ENCODE data around the gene ALK.

Gene ALK

DNA sequence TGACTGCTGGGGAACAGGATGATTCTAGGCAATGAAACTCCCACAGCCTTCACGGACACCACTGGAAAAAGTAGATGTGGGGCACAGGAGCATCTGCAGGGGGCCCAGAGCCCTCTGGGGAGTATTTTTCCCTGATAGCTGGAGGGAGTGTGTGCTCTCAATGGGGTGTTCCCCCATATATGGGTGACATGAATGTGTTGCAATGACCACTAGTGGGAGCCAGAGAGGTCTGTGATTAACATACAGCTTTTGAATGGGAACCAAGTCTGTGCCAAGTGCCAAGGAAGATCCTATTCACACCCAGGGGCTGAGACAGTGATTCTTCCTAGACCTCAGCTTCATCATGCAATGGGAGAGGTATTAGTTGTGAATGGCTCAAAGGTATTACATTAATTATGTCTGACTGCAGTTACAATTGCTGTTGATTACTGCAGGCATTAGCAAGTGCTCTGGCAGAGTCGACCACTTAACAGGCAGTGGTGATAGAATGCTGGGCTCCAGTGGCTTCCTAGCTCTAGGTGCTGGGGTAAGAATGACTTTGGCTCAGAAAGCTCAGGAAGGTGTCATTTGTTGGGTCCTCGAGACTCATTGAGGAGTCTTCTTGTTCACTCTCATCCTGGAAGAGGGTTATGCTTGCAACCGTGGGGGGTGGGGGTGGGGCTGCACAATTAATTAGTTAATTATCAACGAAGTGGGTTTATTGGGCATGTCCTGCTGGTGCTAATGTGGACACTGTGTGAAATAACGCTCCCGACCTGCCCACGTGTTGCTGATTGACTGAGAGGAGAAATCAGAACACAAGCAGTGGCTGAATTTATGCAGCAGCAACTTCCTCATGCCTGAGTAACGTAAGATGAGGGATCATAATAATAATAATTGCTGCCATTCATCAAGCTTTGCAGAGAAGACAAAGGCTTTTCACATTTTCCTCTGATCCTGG lies 612.0 kb downstream of the ALK start:
- Histone ChIP-seq H3K27ac (no peak overlapping the region), H3K4me3 (no peak overlapping the region)
- DNase-seq (ENCODE audit: low spot score): no peak
- TF ChIP-seq, protein P1, sequence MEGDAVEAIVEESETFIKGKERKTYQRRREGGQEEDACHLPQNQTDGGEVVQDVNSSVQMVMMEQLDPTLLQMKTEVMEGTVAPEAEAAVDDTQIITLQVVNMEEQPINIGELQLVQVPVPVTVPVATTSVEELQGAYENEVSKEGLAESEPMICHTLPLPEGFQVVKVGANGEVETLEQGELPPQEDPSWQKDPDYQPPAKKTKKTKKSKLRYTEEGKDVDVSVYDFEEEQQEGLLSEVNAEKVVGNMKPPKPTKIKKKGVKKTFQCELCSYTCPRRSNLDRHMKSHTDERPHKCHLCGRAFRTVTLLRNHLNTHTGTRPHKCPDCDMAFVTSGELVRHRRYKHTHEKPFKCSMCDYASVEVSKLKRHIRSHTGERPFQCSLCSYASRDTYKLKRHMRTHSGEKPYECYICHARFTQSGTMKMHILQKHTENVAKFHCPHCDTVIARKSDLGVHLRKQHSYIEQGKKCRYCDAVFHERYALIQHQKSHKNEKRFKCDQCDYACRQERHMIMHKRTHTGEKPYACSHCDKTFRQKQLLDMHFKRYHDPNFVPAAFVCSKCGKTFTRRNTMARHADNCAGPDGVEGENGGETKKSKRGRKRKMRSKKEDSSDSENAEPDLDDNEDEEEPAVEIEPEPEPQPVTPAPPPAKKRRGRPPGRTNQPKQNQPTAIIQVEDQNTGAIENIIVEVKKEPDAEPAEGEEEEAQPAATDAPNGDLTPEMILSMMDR (IDR thresholded peaks at IDR 0.05): peak; percentile 57

DNA sequence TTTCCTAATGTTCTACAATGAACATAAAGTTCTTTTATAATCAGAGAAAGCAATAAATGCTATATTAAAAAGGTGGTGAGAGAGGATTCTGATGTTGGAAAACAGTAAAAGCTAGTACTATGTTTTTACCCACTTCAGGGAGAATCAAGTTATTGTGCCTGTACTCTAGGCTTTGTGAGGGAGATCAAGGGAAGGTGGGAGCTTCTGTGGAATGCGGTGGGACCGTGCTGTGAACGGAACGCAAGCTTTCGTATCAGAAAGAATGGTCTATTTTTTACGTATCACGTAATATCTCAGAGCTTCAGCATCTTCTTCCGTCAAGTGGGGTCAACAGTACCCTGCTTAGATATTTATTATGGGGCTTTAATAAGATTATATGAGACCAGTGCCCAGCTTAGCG lies 613.0 kb downstream of the ALK start:
- no peak overlapping the region for H3K4me3 ChIP-seq
- TF ChIP-seq, protein P1 (IDR thresholded peaks at IDR 0.05): no peak
- no peak for DNase-seq (ENCODE audit: low spot score)
- H3K27ac ChIP-seq: no peak overlapping the region

DNA sequence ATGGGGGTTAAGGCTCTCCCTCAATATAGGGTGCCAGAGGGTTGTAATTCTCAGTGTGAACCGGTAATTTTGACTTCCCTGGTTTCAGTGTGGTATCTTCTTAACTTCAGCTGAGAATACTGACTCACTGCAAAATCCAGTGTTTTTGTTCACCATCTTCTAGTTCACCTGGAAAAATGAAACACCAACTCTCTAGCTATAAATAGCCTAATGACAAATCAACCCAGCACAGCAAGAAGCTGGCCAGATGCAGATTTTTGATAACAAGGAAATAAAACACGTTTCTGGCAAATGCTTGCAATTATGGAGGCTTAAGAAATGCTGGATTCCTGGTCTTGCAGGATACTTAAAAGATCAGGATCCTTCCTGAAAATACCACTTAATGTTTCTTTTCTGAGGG lies 613.9 kb downstream of the ALK start:
- TF ChIP-seq, protein P1 (IDR thresholded peaks at IDR 0.05): no peak
- Histone ChIP-seq H3K4me3 (no peak overlapping the region), H3K27ac (no peak overlapping the region)
- DNase-seq (ENCODE audit: low spot score): no peak

DNA sequence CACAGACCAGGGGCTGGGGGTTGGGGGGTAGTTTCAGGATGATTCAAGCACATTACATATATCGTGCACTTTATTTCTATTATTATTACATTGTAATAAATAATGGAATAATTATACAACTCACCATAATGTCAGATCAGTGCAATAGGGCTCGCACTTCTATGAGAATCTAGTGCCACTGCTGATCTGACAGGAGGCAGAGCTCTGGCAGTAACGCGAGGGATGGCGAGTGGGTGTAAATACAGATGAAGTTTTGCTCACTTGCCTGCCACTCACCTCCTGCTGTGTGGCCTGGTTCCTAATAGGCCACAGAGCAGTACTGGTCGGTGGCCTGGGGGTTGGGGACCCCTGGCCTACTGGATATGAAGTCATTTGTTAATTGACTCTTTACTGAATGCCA lies 615.6 kb downstream of the ALK start:
- DNase-seq (ENCODE audit: low spot score): no peak
- TF ChIP-seq, protein P1 (IDR thresholded peaks at IDR 0.05): no peak
- Histone ChIP-seq H3K27ac (no peak overlapping the region), H3K4me3 (no peak overlapping the region)

DNA sequence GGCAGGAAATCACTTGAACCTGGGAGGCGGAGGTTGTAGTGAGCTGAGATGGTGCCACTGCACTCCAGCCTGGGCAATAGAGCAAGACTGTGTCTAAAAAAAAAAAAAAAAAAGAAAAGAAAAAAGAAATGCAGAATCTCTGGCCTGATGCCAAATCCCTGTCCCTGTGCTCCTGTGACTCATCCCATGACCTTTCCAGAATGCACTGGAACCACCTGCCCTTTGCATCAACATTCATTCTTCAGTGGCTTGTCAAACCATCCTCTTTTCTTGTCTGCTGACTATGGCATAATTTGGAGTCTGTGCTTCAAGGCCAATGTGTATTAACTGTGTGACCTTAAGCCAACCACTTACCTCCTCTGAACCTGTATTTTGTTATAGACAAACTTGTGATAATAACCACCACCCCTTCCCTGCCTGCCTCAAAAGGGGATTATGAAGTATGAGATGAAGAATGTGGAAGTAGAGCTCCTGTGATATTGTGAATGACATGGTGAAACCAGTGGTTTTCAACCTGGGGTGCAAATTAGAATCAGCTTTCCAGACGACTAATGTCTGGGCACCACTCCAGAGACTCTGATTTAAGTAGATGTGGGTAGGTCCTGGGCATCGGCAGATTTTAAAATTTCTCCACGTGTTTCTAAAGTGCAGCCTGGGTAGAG lies 616.9 kb downstream of the ALK start:
- Histone ChIP-seq H3K27ac (no peak overlapping the region), H3K4me3 (no peak overlapping the region)
- DNase-seq (ENCODE audit: low spot score): no peak
- TF ChIP-seq, protein P1 (IDR thresholded peaks at IDR 0.05): no peak

DNA sequence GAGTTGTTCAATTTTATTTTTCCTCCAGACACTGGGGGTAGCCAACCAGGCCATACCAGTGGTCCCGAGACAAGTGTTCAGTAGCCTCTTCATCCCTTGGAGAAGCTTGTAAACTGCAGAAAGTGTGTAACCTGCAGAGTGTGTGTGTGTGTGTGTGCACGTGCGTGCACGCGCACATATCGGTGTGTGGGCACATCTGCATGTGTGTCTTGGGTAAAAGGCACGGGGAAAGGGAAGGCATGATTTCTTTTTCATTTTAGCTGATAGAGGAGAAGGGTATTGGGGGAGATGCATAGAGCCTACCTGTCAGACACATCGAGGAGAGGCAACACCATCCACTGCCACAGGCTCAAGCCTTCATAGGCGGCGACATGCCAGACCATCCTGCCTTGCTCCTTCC lies 624.8 kb downstream of the ALK start:
- H3K27ac ChIP-seq: no peak overlapping the region
- no peak overlapping the region for H3K4me3 ChIP-seq
- TF ChIP-seq, protein P1 (IDR thresholded peaks at IDR 0.05): no peak
- no peak for DNase-seq (ENCODE audit: low spot score)
